Fibroblast of upper back skin (primary cell): ENCODE measurements around the gene ZNF638.
A peak's percentile ranks its signal among the peaks of the same experiment; 100 is the strongest.

ENCODE experiments used
- DNase-seq: peaks from one replicate; pipeline ENCODE4 v3.0.0-alpha.2; 2013

ZNF638 gene

DNA sequence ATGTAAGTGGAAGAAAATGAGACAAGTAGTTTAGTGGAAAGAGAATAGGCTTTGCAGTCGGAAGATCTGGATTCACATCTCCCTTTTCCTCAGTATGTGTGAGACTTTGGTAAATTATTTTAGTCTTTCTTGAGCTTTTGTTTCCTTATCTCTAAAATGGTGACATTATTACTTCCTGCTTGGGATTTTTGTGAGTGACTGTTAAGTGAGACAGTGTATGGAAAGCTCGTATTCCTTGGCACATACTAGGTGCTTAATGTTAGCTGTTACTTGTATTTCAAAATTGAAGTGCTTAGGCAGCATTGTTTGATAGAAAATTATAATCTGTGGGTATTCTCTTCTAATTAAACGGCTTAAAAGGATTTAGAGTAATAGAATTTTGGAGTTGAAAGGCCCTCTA is 2.0 kb downstream of the ZNF638 start:
- no peak for DNase-seq

DNA sequence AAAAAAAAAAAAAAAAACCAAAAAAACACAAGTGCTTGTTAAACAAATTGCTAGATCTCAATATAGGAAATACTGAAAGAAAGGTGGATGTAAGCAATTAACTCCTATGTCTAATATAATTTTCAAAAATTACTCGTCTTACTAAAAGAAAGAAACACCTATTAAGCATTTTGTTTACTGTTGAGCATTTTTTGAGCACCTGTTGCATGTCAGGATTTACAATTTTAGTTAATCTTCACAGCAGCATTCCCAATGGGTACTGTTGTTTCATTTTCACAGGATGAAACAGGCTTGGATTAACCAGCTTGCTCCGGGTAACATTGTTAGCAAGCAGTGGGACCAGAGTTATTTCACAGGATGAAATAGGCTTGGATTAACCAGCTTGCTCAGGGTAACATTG is 4.8 kb downstream of the ZNF638 start:
- DNase-seq, result no peak

DNA sequence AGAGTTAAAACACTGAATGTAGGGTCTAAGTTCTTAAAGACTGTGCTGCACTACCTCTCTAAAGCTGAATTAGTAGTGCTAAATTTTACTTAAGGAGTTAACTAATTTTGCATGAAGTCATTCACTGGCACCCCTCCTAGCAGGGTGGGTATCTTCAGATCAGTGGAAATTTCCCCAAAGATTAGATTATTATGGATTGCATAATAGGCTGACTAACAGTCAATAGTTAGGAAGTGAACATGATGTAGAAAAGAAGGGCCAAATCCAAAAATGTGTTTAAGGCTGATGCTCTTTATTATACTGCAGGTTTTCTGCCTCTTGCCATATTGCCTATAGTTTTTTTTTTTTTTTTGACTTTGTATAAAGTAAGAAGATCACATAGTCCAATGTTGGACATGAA is 5.2 kb downstream of the ZNF638 start:
- peak; percentile 8 for DNase-seq

DNA sequence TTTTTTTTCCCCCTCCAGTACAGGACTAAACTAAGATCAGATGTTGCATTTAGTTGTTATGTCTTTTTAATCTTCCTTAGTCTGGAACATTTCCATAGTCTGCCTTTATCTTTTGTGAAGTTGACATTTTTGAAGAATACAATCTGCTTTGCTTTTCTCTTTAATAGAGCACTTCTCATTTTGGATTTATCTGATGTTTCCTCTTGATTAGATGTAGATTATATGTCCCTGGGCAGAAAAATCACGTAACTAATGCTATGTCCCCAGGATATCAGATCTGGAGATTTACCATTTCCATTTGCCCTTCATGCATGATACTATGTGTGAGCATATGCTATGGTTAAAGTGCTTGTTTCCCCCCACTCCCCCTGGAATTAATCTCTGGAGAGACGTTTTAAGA is 6.2 kb downstream of the ZNF638 start:
- DNase-seq, result no peak

GRCh38 chr2:71339685-71340084 is 8.1 kb downstream of the ZNF638 start:
- no peak for DNase-seq

- DNase-seq, result no peak
These were observed 8.6 kb downstream of the ZNF638 start for GRCh38 chr2:71340176-71340575.

GRCh38 chr2:71341645-71342044 is 10.1 kb downstream of the ZNF638 start:
- DNase-seq, result no peak

DNA sequence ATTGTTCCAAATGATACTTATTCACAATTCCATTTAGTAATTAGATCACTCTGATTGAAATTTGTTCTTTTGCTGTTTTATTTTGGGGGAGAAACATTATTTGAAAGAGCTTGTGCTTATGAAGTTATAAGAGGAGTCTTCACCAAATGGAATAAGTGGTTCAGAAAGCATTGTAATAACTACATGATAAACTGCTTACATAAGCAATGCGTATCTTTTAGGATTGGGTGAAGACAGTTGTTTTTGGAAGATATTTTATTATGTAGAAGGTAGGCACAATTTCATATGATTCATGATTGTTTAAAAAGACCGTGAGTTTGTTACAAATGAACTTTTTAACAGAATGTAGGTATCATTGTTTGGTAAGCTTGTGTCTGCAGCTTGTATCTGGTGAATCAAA is 14.5 kb downstream of the ZNF638 start:
- DNase-seq, result no peak

- DNase-seq, result peak; percentile 29
These were observed 15.9 kb downstream of the ZNF638 start for GRCh38 chr2:71347517-71347916.

- DNase-seq, result peak; percentile 36
These were observed 16.7 kb downstream of the ZNF638 start for GRCh38 chr2:71348302-71348701.

- DNase-seq, result no peak
These were observed 21.7 kb downstream of the ZNF638 start for GRCh38 chr2:71353248-71353647.

DNA sequence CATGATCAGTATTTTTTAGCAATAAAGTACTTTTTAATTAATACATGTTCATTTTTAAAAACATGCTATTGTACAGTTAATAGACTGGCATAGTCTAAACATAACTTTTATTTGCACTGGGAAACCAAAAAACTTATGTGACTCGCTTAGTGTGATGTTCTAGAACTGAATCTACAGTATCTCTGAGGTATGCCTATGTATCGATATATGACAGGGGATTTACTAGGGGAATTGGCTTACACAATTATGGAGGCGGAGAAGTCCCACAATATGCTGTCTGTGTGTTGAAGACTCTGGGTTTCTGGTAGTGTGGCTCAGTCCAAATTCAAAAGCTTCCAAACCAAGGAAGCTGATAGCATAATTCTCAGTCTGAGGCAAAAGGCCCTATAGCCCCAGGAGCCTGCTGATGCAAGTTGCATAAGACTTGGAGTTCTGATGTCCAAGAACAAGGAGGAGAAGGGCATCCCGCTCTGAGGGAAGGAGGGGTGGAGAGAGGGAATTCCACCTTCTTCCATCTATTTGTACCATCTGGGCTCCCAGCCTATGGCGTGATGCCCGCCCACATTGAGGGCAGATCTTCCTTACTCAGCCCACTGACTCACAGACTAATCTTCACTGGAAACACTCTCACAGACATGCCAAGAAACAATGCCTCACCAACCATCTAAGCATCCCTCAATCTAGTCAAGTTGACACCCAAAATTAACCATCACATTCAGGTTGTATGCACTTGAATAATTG is 27.5 kb downstream of the ZNF638 start:
- peak; percentile 23 for DNase-seq

GRCh38 chr2:71360434-71360975 is 28.9 kb downstream of the ZNF638 start:
- no peak for DNase-seq

- no peak for DNase-seq
These were observed 30.0 kb downstream of the ZNF638 start for GRCh38 chr2:71361631-71362030.

DNA sequence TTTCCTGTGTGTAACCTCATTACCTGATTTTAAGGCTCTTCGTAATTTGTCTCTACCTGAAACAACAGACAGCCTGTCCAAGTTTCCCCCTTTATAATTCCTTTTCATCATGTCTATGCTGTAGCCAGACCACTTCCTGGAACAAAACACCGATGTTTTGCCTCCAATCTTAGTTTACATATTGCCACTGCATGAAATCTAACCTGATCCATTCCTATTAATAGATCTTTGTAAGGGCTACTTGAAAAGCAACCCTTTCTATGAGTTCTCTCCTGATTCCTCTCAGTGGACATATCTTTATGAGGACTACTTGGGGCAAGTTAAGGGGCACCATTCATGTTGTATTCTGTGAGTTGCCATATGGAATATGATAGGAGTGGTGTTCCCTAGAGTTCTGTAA is 30.9 kb downstream of the ZNF638 start:
- no peak for DNase-seq

DNA sequence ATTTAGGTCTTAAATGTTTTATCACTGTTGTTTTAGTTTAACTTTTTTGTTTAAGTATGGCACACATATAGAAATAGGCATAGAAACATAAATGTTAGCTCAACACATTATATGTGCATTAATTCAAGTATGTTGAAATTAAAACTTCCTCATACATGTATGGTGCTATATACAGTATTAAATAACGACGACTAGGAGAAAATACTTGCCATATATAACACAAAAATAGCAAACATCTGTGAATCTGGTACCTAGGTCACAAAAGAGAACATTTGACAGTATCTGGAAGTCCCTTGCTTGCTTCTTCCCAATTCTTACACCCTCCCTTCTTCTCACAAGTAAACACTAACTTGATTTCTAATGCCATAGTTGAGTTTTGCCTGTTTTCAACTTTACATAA is 38.4 kb downstream of the ZNF638 start:
- DNase-seq, result no peak

DNA sequence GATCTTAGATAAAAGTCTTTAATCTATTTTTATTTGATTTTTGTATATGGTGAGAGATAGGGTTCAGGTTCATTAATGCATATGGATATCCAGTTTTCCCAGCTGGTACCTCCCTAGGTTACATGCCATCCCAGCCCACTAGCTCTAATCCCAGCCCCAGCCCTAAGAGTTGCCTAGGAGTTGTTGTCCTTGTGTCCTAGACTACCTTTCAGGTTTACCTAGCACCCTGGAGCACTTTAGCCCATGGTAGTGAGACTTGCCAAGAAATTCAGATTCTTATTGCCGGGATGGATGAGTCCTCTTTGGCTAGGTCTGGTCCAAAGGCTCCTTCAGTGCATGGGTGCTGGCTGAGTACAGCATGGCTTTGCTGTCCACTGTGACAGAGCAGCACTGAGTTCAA is 40.5 kb downstream of the ZNF638 start:
- no peak for DNase-seq

GRCh38 chr2:71379086-71379485 is 47.5 kb downstream of the ZNF638 start:
- DNase-seq, result peak; percentile 88

DNA sequence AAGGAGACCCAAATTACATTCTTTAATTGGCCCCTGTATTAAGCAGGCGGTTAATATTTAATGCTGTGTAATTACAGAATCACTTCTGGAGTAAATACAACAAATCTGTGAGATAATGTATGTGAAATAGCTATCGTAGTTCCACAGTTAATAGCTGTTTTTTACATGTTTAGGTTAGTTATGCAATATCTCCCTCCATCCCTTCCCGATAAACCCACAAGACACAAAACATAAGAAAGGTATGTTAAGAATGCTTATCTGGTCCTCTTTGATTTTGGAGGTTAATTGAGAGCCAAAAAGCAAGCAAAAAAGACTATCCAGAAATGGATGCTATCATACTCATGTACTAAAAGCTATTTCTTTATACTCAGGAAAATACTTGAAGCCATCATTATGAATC is 49.1 kb downstream of the ZNF638 start:
- peak; percentile 63 for DNase-seq

DNA sequence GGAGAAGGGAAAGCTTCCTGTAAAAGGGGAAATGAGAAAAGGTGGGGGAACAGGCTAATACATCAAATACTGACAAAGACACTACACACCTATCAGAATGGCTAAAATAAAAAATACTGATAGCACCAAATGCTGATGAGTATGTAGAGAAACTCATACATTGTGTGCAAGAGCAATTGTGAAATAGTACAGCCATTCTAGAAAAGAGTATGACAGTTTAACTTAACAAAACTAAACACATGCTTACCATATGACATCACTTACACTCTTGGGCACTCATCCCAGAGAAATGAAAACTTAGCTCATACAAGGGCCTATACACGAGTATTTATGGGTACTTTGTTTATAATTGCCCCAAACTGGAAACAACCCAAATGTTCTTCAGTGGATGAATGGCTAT is 53.4 kb downstream of the ZNF638 start:
- DNase-seq, result peak; percentile 78

- DNase-seq, result no peak
These were observed 56.6 kb downstream of the ZNF638 start for GRCh38 chr2:71388214-71388613.

- DNase-seq, result no peak
These were observed 57.9 kb downstream of the ZNF638 start for GRCh38 chr2:71389384-71390072.

DNA sequence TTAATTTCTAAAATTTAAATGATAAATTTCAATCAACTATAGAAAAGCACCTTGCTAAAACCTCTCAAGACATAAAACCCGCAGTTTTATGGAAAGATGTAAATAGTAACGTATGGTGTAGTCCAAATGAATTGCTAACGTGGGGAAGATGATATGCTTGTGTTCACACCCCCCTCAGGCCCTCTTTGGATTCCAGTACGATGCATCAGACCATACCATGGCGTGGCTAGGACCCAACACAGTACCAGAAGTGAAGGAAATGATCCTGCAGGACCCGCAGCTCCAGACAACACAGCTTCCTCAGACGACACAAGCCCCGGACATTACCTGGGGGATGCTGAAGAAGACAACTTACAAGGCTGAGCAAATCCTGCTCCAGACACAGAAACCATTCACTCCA is 61.6 kb downstream of the ZNF638 start:
- no peak for DNase-seq

GRCh38 chr2:71395471-71395870 is 63.9 kb downstream of the ZNF638 start:
- DNase-seq, result no peak

DNA sequence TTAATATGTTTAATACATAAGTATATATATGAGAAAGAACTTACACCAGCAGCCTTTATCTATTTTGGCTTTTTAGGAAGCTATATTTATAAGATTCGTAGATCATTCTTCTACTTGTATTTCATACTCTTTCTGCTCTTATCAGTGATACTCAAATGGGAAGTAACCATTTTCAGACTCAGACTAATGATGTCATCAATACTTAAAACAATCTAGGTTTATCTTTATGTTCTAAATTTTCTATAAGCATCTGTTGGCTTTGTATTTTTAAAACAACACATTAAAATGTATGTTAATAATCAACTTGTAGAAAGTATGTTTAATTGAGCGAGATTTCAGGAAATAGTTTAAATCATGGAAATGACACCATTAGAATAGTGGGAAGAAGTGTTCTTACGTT is 70.8 kb downstream of the ZNF638 start:
- DNase-seq, result no peak
